GM11168 (cell line): ENCODE results near the gene TM9SF3.
"Not testable (repeated sequence)": the region's sequence is repeated elsewhere in the genome, so short reads cannot be mapped to it uniquely, and the experiment has no call there.

ENCODE experiments used
- in situ Hi-C: fragments of 300-500 bp; cut with MboI; formaldehyde crosslinking; loops from one replicate; pipeline ENCODE4 v1.12.0; 2022; ENCODE audit warnings: low sequenced_read_pairs; ENCODE audit not compliant: unreplicated experiment

The TM9SF3 gene

GRCh38 chr10:96570983-96571964, 15.5 kb downstream of the TM9SF3 start:
- in situ Hi-C loops: no loop called here

DNA sequence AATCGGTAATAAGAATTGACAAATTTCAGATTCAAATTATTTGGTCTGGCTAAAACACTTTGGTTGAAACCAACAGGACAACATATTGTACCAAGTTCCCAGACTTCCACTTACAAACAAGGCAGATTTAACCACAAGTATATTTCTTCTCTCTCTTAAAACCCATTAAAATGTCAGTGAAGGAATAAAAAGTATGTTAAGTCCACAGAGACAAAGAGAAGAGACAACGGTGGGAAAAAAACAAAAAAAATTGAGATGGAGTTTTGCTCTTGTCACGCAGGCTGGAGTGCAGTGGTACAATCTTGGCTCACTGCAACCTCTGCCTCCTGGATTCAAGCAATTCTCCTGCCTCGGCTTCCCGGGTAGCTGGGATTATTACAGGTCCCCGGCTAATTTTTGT, 16.3 kb downstream of the TM9SF3 start:
- in situ Hi-C loops: no loop called here

- in situ Hi-C loops: no loop called here
Measured at GRCh38 chr10:96568402-96568801, 18.4 kb downstream of the TM9SF3 start.

GRCh38 chr10:96565774-96566173, 21.0 kb downstream of the TM9SF3 start:
- in situ Hi-C loops: no loop called here

DNA sequence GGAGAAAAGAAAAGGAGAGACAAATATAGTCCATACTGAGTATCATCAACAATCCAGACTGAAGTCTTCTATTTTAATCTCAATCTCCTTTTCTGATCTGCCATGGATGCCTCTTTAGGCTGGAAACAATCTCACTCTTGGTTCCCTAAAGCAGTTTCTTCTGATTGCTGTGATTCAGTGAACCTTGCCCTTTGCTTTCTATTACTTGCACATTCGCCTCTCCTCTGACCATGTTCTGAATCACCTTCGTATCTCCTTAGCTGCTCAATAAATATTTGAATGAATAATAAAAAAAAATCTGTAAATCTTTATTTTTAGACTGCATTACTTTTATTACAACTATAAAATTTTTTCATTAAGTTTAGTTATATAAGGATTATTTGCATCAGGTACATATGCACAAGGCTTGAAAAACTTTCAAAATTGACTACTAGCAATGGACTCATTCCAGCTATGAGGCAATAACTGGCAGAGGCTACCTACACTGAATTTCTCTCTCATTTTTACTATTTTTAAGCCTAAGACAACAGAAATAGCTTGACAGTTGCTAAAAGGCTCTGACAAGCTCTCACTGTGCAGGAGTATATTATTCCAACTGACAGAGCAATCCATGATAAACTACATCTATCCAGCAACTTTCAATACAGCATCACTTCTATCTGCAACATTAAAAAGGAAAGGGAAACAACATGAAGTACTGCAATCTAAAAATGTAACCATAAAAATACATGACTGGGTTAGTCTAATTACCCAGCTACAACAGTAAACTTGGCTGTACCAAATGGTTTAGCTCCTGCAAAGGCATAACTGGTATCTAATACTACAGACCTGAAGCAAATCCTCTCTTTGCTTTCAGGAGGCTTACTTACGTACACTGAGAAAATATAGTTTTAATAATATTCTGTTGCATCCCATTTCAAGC, 25.6 kb downstream of the TM9SF3 start:
- in situ Hi-C loops: no loop called here

GRCh38 chr10:96560489-96560888, 26.3 kb downstream of the TM9SF3 start:
- in situ Hi-C loops: no loop called here

DNA sequence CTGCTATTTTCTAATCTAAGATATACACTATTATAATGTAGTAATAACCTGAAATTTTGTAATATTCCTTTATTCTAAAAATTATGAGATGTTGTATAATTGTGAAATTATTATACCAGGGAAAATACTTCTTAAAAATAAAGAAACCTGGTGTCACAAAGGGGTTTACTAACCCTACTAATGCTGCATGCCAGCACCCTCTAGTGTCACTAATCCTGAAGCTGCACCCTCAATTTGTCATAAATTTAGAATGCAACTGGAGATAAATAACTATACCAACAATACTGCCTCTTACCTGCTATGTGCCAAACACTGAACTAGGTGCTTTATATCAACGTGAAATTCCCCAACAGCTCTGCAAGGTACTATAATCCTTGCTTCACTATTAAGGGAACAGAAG, 30.8 kb downstream of the TM9SF3 start:
- in situ Hi-C loops: no loop called here

DNA sequence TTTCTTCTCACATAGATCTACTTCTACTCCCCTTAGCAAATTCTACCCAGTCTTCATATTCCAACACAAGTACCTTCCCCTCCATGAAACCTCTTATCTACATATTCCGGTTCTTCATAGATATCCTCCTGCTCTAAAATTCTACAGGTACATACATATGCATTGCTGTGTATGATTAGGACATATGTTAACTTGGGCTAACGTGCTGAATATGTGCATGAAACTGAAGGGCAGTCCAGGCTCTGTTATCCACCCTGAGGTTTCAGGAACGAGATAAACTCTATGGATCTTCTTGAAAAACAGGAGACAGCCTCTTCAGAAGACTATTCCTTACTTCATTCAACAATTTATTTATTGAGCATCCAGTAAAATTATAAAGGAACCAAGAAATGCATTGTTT, 31.5 kb downstream of the TM9SF3 start:
- in situ Hi-C loops: no loop called here

- in situ Hi-C loops: no loop called here
Measured at GRCh38 chr10:96548589-96548988, 38.2 kb downstream of the TM9SF3 start.

DNA sequence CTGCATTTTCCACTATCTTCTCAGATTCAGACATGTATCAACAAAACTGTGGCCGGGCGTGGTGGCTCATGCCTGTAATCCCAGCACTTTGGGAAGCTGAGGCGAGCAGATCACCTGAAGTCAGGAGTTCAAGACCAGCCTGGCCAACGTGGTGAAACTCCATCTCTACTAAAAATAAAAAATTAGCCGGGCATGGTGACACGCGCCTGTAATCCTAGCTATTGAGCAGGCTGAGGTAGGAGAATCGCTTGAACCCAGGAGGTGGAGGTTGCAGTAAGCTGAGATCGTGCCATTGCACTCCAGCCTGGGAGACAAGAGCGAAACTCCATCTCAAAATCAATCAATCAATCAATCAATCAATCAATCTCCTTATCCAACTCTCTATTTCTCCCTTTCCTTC, 41.3 kb downstream of the TM9SF3 start:
- in situ Hi-C loops: not testable (repeated sequence)

DNA sequence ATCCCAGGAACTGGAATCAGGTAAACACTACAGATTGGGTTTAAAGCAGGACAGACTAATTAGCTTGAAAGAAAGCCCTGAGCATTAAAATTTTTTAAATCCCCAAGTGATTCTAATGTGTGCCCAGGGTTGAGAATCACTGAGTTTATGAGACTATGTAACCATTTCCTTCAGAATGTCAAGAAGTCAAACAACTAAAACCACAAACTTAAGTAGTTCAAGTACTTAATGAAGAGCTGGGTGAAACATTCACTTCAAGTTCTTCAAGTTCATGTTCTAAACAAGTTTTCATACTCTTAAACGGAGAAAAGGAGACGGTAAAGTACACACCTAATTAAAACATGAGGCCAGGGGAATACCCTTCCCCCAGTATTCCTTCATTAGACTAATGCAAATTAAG, 44.9 kb downstream of the TM9SF3 start:
- in situ Hi-C loops: no loop called here

GRCh38 chr10:96540240-96540639, 46.6 kb downstream of the TM9SF3 start:
- in situ Hi-C loops: no loop called here

DNA sequence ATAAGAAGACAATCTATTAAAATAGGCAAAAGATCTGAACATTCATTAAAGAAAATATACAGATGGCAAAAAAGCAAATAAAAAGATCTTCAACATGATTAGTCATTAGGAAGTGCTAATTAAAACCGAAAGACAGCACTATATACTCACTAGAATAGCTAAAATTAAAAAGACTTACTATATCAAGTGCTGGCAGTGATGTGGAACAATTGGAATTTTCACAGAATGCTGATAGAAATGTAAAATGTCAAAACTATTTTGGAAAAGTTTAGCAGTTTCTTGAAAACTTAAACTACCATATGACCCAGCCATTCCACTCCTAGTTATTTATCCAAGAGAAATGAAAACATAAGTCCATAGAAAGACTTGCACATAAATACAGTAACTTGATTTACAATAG, 48.1 kb downstream of the TM9SF3 start:
- in situ Hi-C loops: no loop called here

DNA sequence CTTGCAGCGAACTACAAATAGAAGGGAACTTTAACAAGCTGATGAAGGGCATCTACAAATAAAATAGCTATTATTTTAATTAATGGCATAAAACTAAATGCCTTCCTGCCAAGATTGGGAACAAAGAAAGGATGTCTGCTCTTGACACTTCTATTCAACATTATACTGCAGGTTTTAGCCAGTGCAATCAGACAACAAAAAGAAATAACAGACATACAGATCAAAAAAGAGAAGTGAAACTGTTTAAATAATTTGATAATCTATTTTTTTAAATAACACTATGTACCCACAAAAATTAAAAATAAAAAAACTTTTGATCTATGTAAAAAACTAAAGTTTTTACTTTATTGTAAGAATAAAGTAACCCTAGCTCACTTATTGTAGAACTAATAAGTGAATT, 50.7 kb downstream of the TM9SF3 start:
- in situ Hi-C loops: no loop called here

- in situ Hi-C loops: no loop called here
Measured at GRCh38 chr10:96532523-96532922, 54.3 kb downstream of the TM9SF3 start.

DNA sequence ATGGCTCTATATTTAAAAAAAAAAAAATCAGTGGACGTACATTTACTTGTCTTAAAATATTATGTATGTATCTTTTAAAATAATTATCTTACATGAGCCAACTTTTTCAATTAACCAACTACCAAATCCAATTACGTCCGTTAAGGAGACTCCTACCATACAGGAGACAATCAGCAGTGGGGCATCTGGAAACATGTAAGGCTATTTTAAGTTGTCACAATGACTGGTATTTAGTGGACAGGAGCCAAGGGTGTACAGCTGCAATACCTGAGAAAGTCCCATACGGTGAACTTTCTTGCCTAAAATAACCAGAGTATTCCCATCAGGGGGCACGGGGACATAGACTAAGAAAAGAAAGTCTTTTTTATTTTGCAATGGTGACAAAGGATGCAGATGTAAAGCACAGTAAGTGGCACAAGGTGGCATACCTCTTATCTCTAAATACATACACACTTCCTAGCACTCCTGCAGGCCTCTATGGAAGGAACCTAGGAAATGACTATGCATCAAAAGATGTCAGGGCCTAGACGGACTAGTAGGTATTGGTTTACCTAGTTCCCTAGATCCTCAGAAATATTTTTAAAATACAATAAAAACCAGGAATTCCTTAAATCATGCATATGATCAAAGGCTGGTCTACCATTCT, 57.1 kb downstream of the TM9SF3 start:
- in situ Hi-C loops: no loop called here

- in situ Hi-C loops: no loop called here
Measured at GRCh38 chr10:96524741-96525140, 62.1 kb downstream of the TM9SF3 start.

GRCh38 chr10:96517284-96517683, 69.5 kb downstream of the TM9SF3 start:
- in situ Hi-C loops: no loop called here

DNA sequence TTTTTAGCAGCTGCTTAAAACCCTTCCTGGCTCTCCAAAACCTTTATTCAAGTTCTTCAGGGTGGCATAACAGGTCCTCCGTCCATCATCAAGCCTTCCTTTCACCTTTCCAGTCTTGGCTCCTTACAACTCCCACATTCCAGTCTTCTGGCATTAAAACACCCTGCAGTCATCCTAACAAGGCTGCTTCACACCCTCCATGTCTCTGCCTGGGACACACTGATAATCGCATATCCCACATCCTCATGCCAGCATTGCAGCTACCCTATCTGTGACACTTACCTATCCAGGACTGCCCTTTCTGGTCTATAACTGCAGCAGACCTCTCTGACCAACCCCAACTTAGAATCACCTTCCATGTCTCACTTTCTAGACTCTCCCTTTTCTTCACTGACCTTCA, 70.5 kb downstream of the TM9SF3 start:
- in situ Hi-C loops: no loop called here
